ENCODE data around the gene XPC.

XPC gene

DNA sequence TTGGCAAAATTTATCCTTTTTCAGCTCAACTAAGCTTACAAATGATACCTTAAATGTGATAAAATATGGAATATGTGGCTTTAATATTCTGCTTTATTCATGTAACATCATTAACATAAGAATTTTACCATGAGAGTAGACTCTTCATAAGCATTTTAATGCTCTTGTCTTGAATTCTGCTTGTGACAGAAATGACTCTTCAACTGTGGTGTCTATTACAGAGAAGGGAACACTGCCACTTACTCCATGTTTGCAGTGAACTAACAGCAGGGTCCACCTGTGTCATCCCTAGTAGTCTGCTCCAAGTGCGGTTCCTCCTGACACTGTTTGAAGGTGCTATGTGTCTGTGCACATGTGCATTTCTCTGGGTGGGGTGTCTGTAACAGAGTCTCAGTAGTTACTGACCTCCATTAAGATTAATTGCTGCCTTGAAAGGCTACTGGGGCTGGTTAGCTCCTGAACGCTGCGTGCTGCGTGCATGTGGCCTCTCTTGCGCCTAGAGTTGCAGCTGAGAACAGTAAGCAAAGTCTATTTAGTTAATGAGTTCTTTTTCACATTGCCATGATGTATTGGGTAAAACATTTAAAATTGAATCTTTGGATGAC lies 8.6 kb upstream of the XPC start:
- H3K4me3 ChIP-seq (replicated peaks; ENCODE audit: low read depth, low read length) = no peak overlapping the region
- H3K27me3 ChIP-seq (replicated peaks; ENCODE audit: control insufficient read depth, insufficient read depth, low read length) = no peaks in the 10 kb centered on the region
- no peak for DNase-seq (ENCODE audit: extremely low read depth, insufficient read length)
- no peak for TF ChIP-seq CTCF (IDR thresholded peaks at IDR 0.05; ENCODE audit: insufficient read depth, low read length, poor library complexity, severe bottlenecking)
- peaks cover 10% of the 10 kb centered on the region for H3K36me3 ChIP-seq (ENCODE audit: control insufficient read depth, insufficient read depth, low read length)

DNA sequence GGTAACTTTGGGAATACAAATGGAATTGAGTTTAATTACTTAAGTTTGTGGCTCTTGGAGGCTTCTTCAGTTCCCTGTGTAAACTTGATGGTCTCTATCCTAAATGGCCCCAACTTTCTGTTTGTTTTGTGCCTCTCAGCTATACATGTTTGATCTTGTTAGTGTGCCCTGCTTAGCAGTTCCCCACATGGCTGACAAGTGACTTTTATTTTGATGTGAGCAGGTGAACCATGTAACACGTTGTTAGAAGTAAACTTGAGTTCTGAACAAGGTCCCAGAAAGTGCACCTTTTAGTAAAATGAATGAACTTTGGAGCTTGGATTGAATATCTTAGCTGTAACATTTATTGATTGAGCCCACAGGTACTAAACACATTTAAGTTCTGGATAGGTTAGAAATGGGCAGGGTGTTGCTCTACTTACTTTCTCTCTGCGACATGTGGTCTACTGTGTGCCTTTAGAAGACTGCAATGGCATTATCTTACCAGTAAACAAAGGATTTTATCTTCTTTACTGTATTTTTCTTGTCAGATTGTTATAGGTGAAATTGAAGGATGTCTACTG lies 4.7 kb upstream of the XPC start:
- H3K27me3 ChIP-seq (replicated peaks; ENCODE audit: control insufficient read depth, insufficient read depth, low read length) = no peaks in the 10 kb centered on the region
- no peak for TF ChIP-seq CTCF (IDR thresholded peaks at IDR 0.05; ENCODE audit: insufficient read depth, low read length, poor library complexity, severe bottlenecking)
- DNase-seq (ENCODE audit: extremely low read depth, insufficient read length) = no peak
- H3K36me3 ChIP-seq (ENCODE audit: control insufficient read depth, insufficient read depth, low read length) = peaks cover 10% of the 10 kb centered on the region
- no peak overlapping the region for H3K4me3 ChIP-seq (replicated peaks; ENCODE audit: low read depth, low read length)

DNA sequence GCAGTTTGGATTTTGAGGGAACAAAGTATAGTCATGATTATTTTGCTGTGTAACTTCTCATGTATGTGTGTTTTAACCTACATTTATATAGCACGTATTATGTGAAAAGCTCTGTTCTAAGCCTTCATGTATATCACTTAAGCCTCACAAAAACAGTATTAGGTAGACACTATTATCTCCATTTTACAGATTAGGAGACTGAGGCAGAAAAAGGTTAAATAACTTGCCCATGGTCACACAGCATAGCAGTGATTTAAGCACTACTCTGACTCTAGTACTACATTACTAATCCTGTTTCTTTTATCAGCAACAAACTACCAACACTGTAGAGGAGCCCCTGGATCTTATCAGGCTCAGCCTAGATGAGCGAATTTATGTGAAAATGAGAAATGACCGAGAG lies 2.9 kb upstream of the XPC start:
- TF ChIP-seq CTCF (IDR thresholded peaks at IDR 0.05; ENCODE audit: insufficient read depth, low read length, poor library complexity, severe bottlenecking) = no peak
- DNase-seq (ENCODE audit: extremely low read depth, insufficient read length) = no peak
- H3K36me3 ChIP-seq (ENCODE audit: control insufficient read depth, insufficient read depth, low read length) = peaks cover 7% of the 10 kb centered on the region
- no peaks in the 10 kb centered on the region for H3K27me3 ChIP-seq (replicated peaks; ENCODE audit: control insufficient read depth, insufficient read depth, low read length)
- H3K4me3 ChIP-seq (replicated peaks; ENCODE audit: low read depth, low read length) = no peak overlapping the region

DNA sequence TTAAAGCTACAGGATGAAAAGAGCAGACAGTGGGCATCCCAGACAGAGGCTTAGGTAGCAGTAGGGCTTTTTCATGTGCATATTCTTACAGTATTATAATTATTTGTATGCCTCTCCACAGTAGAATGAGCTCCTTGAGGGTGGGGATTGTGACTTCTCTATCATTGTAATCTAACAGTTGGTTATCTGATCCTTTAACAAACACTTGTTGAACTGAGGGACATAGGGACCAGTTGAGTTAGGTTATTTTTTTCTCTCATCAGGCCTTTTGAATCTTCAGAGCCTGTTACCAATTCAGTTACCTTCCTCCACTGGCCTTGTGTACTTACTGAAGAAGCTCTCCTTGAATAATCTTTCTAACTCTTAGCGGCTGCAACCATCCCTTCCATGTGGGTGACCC lies 1.4 kb upstream of the XPC start:
- DNase-seq (ENCODE audit: extremely low read depth, insufficient read length) = no peak
- no peak for TF ChIP-seq CTCF (IDR thresholded peaks at IDR 0.05; ENCODE audit: insufficient read depth, low read length, poor library complexity, severe bottlenecking)
- peaks cover 3% of the 10 kb centered on the region for H3K36me3 ChIP-seq (ENCODE audit: control insufficient read depth, insufficient read depth, low read length)
- H3K27me3 ChIP-seq (replicated peaks; ENCODE audit: control insufficient read depth, insufficient read depth, low read length) = no peaks in the 10 kb centered on the region
- peak overlapping the region; percentile 81; the same call in 1 of the 2 replicates for H3K4me3 ChIP-seq (replicated peaks; ENCODE audit: low read depth, low read length)

DNA sequence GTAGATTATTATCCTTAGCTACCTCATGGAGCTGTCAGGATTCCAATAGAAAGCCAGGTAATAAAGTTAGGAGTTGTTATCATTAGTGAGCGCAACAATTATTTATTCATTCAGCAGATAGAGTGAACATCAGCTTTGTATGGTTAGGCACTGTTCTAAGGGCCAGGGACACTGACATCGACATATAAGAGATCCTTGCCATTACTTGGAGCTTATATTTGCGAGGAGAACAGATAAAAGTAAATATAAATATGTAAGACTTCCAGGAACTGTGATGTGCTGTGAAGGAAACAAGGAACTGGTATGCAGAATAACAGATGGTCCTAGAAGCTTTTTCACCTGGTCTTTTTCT lies 689 bp upstream of the XPC start:
- peaks cover 2% of the 10 kb centered on the region for H3K36me3 ChIP-seq (ENCODE audit: control insufficient read depth, insufficient read depth, low read length)
- TF ChIP-seq CTCF (IDR thresholded peaks at IDR 0.05; ENCODE audit: insufficient read depth, low read length, poor library complexity, severe bottlenecking) = no peak
- no peaks in the 10 kb centered on the region for H3K27me3 ChIP-seq (replicated peaks; ENCODE audit: control insufficient read depth, insufficient read depth, low read length)
- H3K4me3 ChIP-seq (replicated peaks; ENCODE audit: low read depth, low read length) = peak overlapping the region; percentile 81
- DNase-seq (ENCODE audit: extremely low read depth, insufficient read length) = no peak
